Measurements from ENCODE around the gene ROR1.
"Not testable (repeated sequence)": the region's sequence is repeated elsewhere in the genome, so short reads cannot be mapped to it uniquely, and the experiment has no call there.

The ROR1 gene

GRCh38 chr1:63795455-63795854 lies 21.6 kb downstream of the ROR1 start:
- no peak for DNase-seq

GRCh38 chr1:63797056-63797726 lies 23.4 kb downstream of the ROR1 start:
- DNase-seq, result no peak

- no peak for DNase-seq
Observed at GRCh38 chr1:63798284-63798683, 24.5 kb downstream of the ROR1 start.

- no peak for DNase-seq
Observed at GRCh38 chr1:63799307-63799706, 25.5 kb downstream of the ROR1 start.

GRCh38 chr1:63799820-63800219 lies 26.0 kb downstream of the ROR1 start:
- no peak for DNase-seq

- DNase-seq, result no peak
Observed at GRCh38 chr1:63802109-63802508, 28.3 kb downstream of the ROR1 start.

- DNase-seq, result no peak
Observed at GRCh38 chr1:63804829-63805484, 31.1 kb downstream of the ROR1 start.

- DNase-seq, result no peak
Observed at GRCh38 chr1:63807046-63807445, 33.2 kb downstream of the ROR1 start.

GRCh38 chr1:63810936-63811469 lies 37.2 kb downstream of the ROR1 start:
- DNase-seq, result no peak

- DNase-seq, result no peak
Observed at GRCh38 chr1:63812071-63812700, 38.4 kb downstream of the ROR1 start.

GRCh38 chr1:63813829-63814277 lies 40.0 kb downstream of the ROR1 start:
- DNase-seq, result no peak

- not testable (repeated sequence) for DNase-seq
Observed at GRCh38 chr1:63816217-63816815, 42.5 kb downstream of the ROR1 start.

GRCh38 chr1:63817152-63817667 lies 43.4 kb downstream of the ROR1 start:
- no peak for DNase-seq

- DNase-seq, result no peak
Observed at GRCh38 chr1:63817700-63818099, 43.9 kb downstream of the ROR1 start.

- no peak for DNase-seq
Observed at GRCh38 chr1:63818567-63819325, 44.9 kb downstream of the ROR1 start.

GRCh38 chr1:63819795-63820194 lies 46.0 kb downstream of the ROR1 start:
- no peak for DNase-seq

GRCh38 chr1:63821091-63822005 lies 47.5 kb downstream of the ROR1 start:
- no peak for DNase-seq

- no peak for DNase-seq
Observed at GRCh38 chr1:63822540-63822939, 48.7 kb downstream of the ROR1 start.

GRCh38 chr1:63824451-63824850 lies 50.6 kb downstream of the ROR1 start:
- DNase-seq, result no peak

- DNase-seq, result no peak
Observed at GRCh38 chr1:63825111-63825510, 51.3 kb downstream of the ROR1 start.

GRCh38 chr1:63826246-63826861 lies 52.5 kb downstream of the ROR1 start:
- DNase-seq, result not testable (repeated sequence)

Data from activated T-cell treated with anti-CD3 and anti-CD28 coated beads for 4 hours (primary cell).